ENCODE results near the gene SPNS2. TPM values are rescaled to one million over a fixed set of nuclear protein-coding genes. Genes with fewer than 3 reads are reported as not detected.

SPNS2 gene
- total and polyA plus RNA-seq, 10 of the 15 experiments (the other 5 are each of a cell fraction or from before 2014, with no cell fraction given), result 0.04 to 1.1 (median 0.23) TPM; not detected in 2

GRCh38 chr17:4587195-4587594 lies 88.5 kb downstream of the SPNS2 start:
- 49% methylated on average over 7 of the region's 7 CpGs for WGBS (ENCODE audit: insufficient coverage, insufficient replicate concordance, low lambda C conversion rate, missing lambda C conversion rate)
- in situ Hi-C loops (cut with MboI) (no loop called here), intact Hi-C loops (cut with micrococcal nuclease; ENCODE audit: unreplicated experiment) (no loop called here)
- Histone ChIP-seq H3K4me3 (no peak overlapping the region), H3K9me3 (replicated peaks; ENCODE audit: control insufficient read depth, insufficient read depth, low read length) (no peaks in the 10 kb centered on the region; the same call in 2 of the 3 replicates), H3K4me1 (ENCODE audit: control insufficient read depth, insufficient read depth, low read length) (no peaks in the 10 kb centered on the region), H3K27me3 (replicated peaks in 1 of 2; ENCODE audit: control insufficient read depth in 2 of 2, insufficient read depth in 2 of 2, low read length in 1 of 2) (peaks cover 10 to 13% of the 10 kb centered on the region in 2 experiments), H4K20me1 (ENCODE audit: control insufficient read depth, insufficient read depth) (no peaks in the 10 kb centered on the region; the same call in none of the 2 replicates), H3K36me3 (ENCODE audit: control insufficient read depth in 2 of 2, insufficient read depth in 2 of 2, low read length in 1 of 2) (no peaks in the 10 kb centered on the region), H3K27ac (ENCODE audit: control insufficient read depth, insufficient read depth) (no peak overlapping the region), H2AFZ (ENCODE audit: control insufficient read depth, low read depth, low read length) (no peak overlapping the region), H3K79me2 (ENCODE audit: control insufficient read depth, insufficient read depth, low read length) (no peaks in the 10 kb centered on the region), H3K9ac (ENCODE audit: control insufficient read depth, insufficient read depth, low read length) (no peak overlapping the region), H3K4me2 (ENCODE audit: control insufficient read depth, insufficient read depth) (no peak overlapping the region)
- TF ChIP-seq POU2F2 (IDR thresholded peaks at IDR 0.05; ENCODE audit: borderline replicate concordance, low read depth, low read length), result no peak
- TF ChIP-seq FOS (IDR thresholded peaks at IDR 0.05; ENCODE audit: borderline replicate concordance, extremely low read depth, insufficient read length), result no peak
- TF ChIP-seq SUZ12 (IDR thresholded peaks at IDR 0.05; ENCODE audit: unreplicated experiment), result no peak
- no peak for TF ChIP-seq BCLAF1 (IDR thresholded peaks at IDR 0.05)
- TF ChIP-seq ZNF217 (IDR thresholded peaks at IDR 0.05), result no peak
- no peak for TF ChIP-seq CHD4 (IDR thresholded peaks at IDR 0.05)
- TF ChIP-seq TAF1 (IDR thresholded peaks at IDR 0.05; ENCODE audit: borderline replicate concordance, low read depth, low read length), result no peak
- TF ChIP-seq PML (IDR thresholded peaks at IDR 0.05; ENCODE audit: low read length), result no peak
- DNase-seq (ENCODE audit: low read depth, low spot score), result no peak
- no peak for ATAC-seq
- ChIA-PET SMC1A (ENCODE audit: uncharacterized antibody, unreplicated experiment) (interaction anchor here (0.7 kb wide), 1 partner anchor 18 kb away, joined by 3 read pairs; no protein-coding TSS in a partner anchor), POLR2A (no interaction called here), CTCF (interaction anchor here (1.1 kb wide), 1 partner anchor 20 kb away, joined by 5 read pairs; no protein-coding TSS in a partner anchor), RAD21 (ENCODE audit: unreplicated experiment) (no interaction called here)
- BruUV-seq (replicated peaks), result no TSS peak
- FAIRE-seq, result no peak
